Measurements from ENCODE around the gene NPAS3.

GRCh38 chr14:33254342-33254741 is 315.7 kb downstream of the NPAS3 start:
- TF ChIP-seq, protein P1, sequence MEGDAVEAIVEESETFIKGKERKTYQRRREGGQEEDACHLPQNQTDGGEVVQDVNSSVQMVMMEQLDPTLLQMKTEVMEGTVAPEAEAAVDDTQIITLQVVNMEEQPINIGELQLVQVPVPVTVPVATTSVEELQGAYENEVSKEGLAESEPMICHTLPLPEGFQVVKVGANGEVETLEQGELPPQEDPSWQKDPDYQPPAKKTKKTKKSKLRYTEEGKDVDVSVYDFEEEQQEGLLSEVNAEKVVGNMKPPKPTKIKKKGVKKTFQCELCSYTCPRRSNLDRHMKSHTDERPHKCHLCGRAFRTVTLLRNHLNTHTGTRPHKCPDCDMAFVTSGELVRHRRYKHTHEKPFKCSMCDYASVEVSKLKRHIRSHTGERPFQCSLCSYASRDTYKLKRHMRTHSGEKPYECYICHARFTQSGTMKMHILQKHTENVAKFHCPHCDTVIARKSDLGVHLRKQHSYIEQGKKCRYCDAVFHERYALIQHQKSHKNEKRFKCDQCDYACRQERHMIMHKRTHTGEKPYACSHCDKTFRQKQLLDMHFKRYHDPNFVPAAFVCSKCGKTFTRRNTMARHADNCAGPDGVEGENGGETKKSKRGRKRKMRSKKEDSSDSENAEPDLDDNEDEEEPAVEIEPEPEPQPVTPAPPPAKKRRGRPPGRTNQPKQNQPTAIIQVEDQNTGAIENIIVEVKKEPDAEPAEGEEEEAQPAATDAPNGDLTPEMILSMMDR (IDR thresholded peaks at IDR 0.05) = no peak
- TF ChIP-seq POLR2A (IDR thresholded peaks at IDR 0.05) = no peak
